Measurements from ENCODE around the gene XPO6. TPM values are rescaled to one million over a fixed set of nuclear protein-coding genes. Genes with fewer than 3 reads are reported as not detected.

XPO6 gene
- total RNA-seq, 2 experiments from 2014 or later, result 130 to 167 TPM

GRCh38 chr16:28126684-28127620 is 84.8 kb downstream of the XPO6 start:
- CTCF ChIA-PET (ENCODE audit: unreplicated experiment), result no interaction called here
- H3K27ac ChIP-seq (ENCODE audit: low read depth, low read length, poor library complexity, severe bottlenecking), result no peak overlapping the region
- BruUV-seq (replicated peaks), result no TSS peak
- no peak overlapping the region for H2AFZ ChIP-seq (ENCODE audit: low read length)
- H3K4me1 ChIP-seq (ENCODE audit: insufficient read depth, low read length, poor library complexity, severe bottlenecking), result peaks cover 19% of the 10 kb centered on the region
- no peaks in the 10 kb centered on the region for H4K20me1 ChIP-seq (ENCODE audit: insufficient read depth, low read length)
- POLR2A ChIA-PET, result no interaction called here
- no peaks in the 10 kb centered on the region for H3K79me2 ChIP-seq (ENCODE audit: insufficient read depth, low read depth, low read length)
- no peaks in the 10 kb centered on the region for H3K9me2 ChIP-seq (ENCODE audit: insufficient read depth, low read length)
- no peak overlapping the region for H3K4me3 ChIP-seq (ENCODE audit: low read depth, low read length, poor library complexity, severe bottlenecking)
- no peak overlapping the region for H3K4me2 ChIP-seq (ENCODE audit: low read length)
- H3K9me3 ChIP-seq (ENCODE audit: low read length), result no peaks in the 10 kb centered on the region
- peaks cover 98% of the 10 kb centered on the region for H3K36me3 ChIP-seq (ENCODE audit: insufficient read depth, low read length)
- no peak for TF ChIP-seq CTCF (conservative IDR thresholded peaks at IDR 0.05; ENCODE audit: low read length)
- TF ChIP-seq EZH2phosphoT487 (IDR thresholded peaks at IDR 0.05; ENCODE audit: borderline replicate concordance, low read depth, low read length), result no peak
- no peak for DNase-seq (ENCODE audit: low spot score)
- intact Hi-C loops (cut with micrococcal nuclease; ENCODE audit: unreplicated experiment), result no loop called here

- ChIA-PET CTCF (ENCODE audit: unreplicated experiment) (no interaction called here), POLR2A (no interaction called here)
- Histone ChIP-seq H2AFZ (ENCODE audit: low read length) (no peak overlapping the region), H3K4me2 (ENCODE audit: low read length) (no peak overlapping the region), H3K36me3 (ENCODE audit: insufficient read depth, low read length) (peaks cover 98% of the 10 kb centered on the region), H3K27ac (ENCODE audit: low read depth, low read length, poor library complexity, severe bottlenecking) (no peak overlapping the region), H3K9me3 (ENCODE audit: low read length) (no peaks in the 10 kb centered on the region), H3K79me2 (ENCODE audit: insufficient read depth, low read depth, low read length) (no peaks in the 10 kb centered on the region), H3K4me1 (ENCODE audit: insufficient read depth, low read length, poor library complexity, severe bottlenecking) (peaks cover 5% of the 10 kb centered on the region), H3K9me2 (ENCODE audit: insufficient read depth, low read length) (no peaks in the 10 kb centered on the region), H4K20me1 (ENCODE audit: insufficient read depth, low read length) (no peaks in the 10 kb centered on the region), H3K4me3 (ENCODE audit: low read depth, low read length, poor library complexity, severe bottlenecking) (no peak overlapping the region)
- DNase-seq (ENCODE audit: low spot score), result no peak
- BruUV-seq (replicated peaks), result no TSS peak
- intact Hi-C loops (cut with micrococcal nuclease; ENCODE audit: unreplicated experiment), result no loop called here
- TF ChIP-seq CTCF (conservative IDR thresholded peaks at IDR 0.05; ENCODE audit: low read length) (no peak), EZH2phosphoT487 (IDR thresholded peaks at IDR 0.05; ENCODE audit: borderline replicate concordance, low read depth, low read length) (no peak)
These were observed 86.2 kb downstream of the XPO6 start for GRCh38 chr16:28125592-28125991.

- DNase-seq (ENCODE audit: low spot score), result no peak
- ChIA-PET CTCF (ENCODE audit: unreplicated experiment) (no interaction called here), POLR2A (no interaction called here)
- H3K4me3 ChIP-seq (ENCODE audit: low read depth, low read length, poor library complexity, severe bottlenecking), result no peak overlapping the region
- peaks cover 98% of the 10 kb centered on the region for H3K36me3 ChIP-seq (ENCODE audit: insufficient read depth, low read length)
- no peaks in the 10 kb centered on the region for H4K20me1 ChIP-seq (ENCODE audit: insufficient read depth, low read length)
- H3K27ac ChIP-seq (ENCODE audit: low read depth, low read length, poor library complexity, severe bottlenecking), result no peak overlapping the region
- TF ChIP-seq CTCF (conservative IDR thresholded peaks at IDR 0.05; ENCODE audit: low read length), result no peak
- no peak for TF ChIP-seq EZH2phosphoT487 (IDR thresholded peaks at IDR 0.05; ENCODE audit: borderline replicate concordance, low read depth, low read length)
- H3K9me2 ChIP-seq (ENCODE audit: insufficient read depth, low read length), result no peaks in the 10 kb centered on the region
- H3K4me1 ChIP-seq (ENCODE audit: insufficient read depth, low read length, poor library complexity, severe bottlenecking), result no peaks in the 10 kb centered on the region
- no peak overlapping the region for H3K4me2 ChIP-seq (ENCODE audit: low read length)
- H3K79me2 ChIP-seq (ENCODE audit: insufficient read depth, low read depth, low read length), result no peaks in the 10 kb centered on the region
- no TSS peak for BruUV-seq (replicated peaks)
- intact Hi-C loops (cut with micrococcal nuclease; ENCODE audit: unreplicated experiment), result no loop called here
- H2AFZ ChIP-seq (ENCODE audit: low read length), result no peak overlapping the region
- H3K9me3 ChIP-seq (ENCODE audit: low read length), result no peaks in the 10 kb centered on the region
These were observed 90.2 kb downstream of the XPO6 start for GRCh38 chr16:28121527-28121926.
